NT2/D1 (cell line): Measurements from ENCODE around the gene XRCC3.
"Not testable (repeated sequence)": the region's sequence is repeated elsewhere in the genome, so short reads cannot be mapped to it uniquely, and the experiment has no call there.

ENCODE experiments used
- SUZ12 ChIP-seq: IDR thresholded peaks from 2 replicates; pipeline ENCODE4 v1.6.1; 2011; ENCODE audit not compliant: insufficient read length, insufficient read depth; ENCODE audit errors: extremely low read depth
- YY1 ChIP-seq: IDR thresholded peaks from 2 replicates; pipeline ENCODE4 v1.6.1; 2011; ENCODE audit not compliant: insufficient read length, insufficient read depth

DNA sequence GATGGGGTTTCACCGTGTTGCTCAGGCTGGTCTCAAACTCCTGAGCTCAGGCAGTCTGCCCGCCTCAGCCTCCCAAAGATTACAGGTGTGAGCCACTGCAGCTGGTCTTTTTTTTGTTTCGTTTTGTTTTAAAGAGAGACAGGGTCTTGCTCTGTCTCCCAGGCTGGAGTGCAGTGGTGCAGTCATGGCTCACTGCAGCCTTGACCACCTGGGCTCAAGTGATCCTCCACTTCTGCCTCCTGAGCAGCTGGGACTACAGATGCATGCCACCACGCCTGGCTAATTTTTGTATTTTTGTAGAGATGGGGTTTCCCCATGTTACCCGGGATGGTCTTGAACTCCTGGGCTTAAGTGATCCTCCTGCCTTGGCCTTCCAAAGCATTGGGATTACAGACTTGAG lies 23.6 kb downstream of the XRCC3 start:
- not testable (repeated sequence) for TF ChIP-seq YY1, SUZ12
